ENCODE measurements around the gene NOXA1. TPM values are rescaled to one million over a fixed set of nuclear protein-coding genes. Genes with fewer than 3 reads are reported as not detected.

Gene NOXA1
- total RNA-seq, 1 experiment from 2014 or later: 0.28 TPM

- no peak for TF ChIP-seq EZH2 (IDR thresholded peaks at IDR 0.05; ENCODE audit: borderline replicate concordance, low read depth, low read length, poor library complexity, severe bottlenecking)
- TF ChIP-seq, protein P1, sequence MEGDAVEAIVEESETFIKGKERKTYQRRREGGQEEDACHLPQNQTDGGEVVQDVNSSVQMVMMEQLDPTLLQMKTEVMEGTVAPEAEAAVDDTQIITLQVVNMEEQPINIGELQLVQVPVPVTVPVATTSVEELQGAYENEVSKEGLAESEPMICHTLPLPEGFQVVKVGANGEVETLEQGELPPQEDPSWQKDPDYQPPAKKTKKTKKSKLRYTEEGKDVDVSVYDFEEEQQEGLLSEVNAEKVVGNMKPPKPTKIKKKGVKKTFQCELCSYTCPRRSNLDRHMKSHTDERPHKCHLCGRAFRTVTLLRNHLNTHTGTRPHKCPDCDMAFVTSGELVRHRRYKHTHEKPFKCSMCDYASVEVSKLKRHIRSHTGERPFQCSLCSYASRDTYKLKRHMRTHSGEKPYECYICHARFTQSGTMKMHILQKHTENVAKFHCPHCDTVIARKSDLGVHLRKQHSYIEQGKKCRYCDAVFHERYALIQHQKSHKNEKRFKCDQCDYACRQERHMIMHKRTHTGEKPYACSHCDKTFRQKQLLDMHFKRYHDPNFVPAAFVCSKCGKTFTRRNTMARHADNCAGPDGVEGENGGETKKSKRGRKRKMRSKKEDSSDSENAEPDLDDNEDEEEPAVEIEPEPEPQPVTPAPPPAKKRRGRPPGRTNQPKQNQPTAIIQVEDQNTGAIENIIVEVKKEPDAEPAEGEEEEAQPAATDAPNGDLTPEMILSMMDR (conservative IDR thresholded peaks at IDR 0.05; ENCODE audit: low read depth, low read length): no peak
- Histone ChIP-seq H3K27ac (ENCODE audit: low read depth, low read length, poor library complexity, severe bottlenecking) (no peak overlapping the region), H3K9me3 (ENCODE audit: low read depth, low read length, poor library complexity, severe bottlenecking) (no peaks in the 10 kb centered on the region), H3K36me3 (ENCODE audit: insufficient read depth, low read length, poor library complexity, severe bottlenecking) (no peaks in the 10 kb centered on the region), H3K4me1 (ENCODE audit: insufficient read depth, low read length, poor library complexity, severe bottlenecking) (no peaks in the 10 kb centered on the region), H3K27me3 (replicated peaks; ENCODE audit: insufficient read depth, low read depth, low read length, poor library complexity) (no peaks in the 10 kb centered on the region), H3K4me3 (ENCODE audit: low read depth, low read length, poor library complexity, severe bottlenecking) (no peak overlapping the region)
- intact Hi-C loops (cut with micrococcal nuclease; ENCODE audit: unreplicated experiment): no loop called here
- ChIA-PET CTCF (interaction anchor here (0.6 kb wide), 1 partner anchor 24 kb away, joined by 4 read pairs; no protein-coding TSS in a partner anchor), POLR2A (ENCODE audit: low non-redundant PET) (no interaction called here)
- no TSS peak for BruUV-seq (replicated peaks)
- no peak for DNase-seq (ENCODE audit: low spot score)
Observed at GRCh38 chr9:137379761-137380161, 43.4 kb upstream of the NOXA1 start.

GRCh38 chr9:137380171-137380570 is 43.0 kb upstream of the NOXA1 start:
- H3K4me1 ChIP-seq (ENCODE audit: insufficient read depth, low read length, poor library complexity, severe bottlenecking): no peaks in the 10 kb centered on the region
- DNase-seq (ENCODE audit: low spot score): no peak
- no TSS peak for BruUV-seq (replicated peaks)
- intact Hi-C loops (cut with micrococcal nuclease; ENCODE audit: unreplicated experiment): no loop called here
- TF ChIP-seq EZH2 (IDR thresholded peaks at IDR 0.05; ENCODE audit: borderline replicate concordance, low read depth, low read length, poor library complexity, severe bottlenecking): no peak
- TF ChIP-seq, protein P1 (conservative IDR thresholded peaks at IDR 0.05; ENCODE audit: low read depth, low read length): no peak
- no peaks in the 10 kb centered on the region for H3K27me3 ChIP-seq (replicated peaks; ENCODE audit: insufficient read depth, low read depth, low read length, poor library complexity)
- no peaks in the 10 kb centered on the region for H3K36me3 ChIP-seq (ENCODE audit: insufficient read depth, low read length, poor library complexity, severe bottlenecking)
- no peak overlapping the region for H3K4me3 ChIP-seq (ENCODE audit: low read depth, low read length, poor library complexity, severe bottlenecking)
- POLR2A ChIA-PET (ENCODE audit: low non-redundant PET): no interaction called here
- no peaks in the 10 kb centered on the region for H3K9me3 ChIP-seq (ENCODE audit: low read depth, low read length, poor library complexity, severe bottlenecking)
- no peak overlapping the region for H3K27ac ChIP-seq (ENCODE audit: low read depth, low read length, poor library complexity, severe bottlenecking)
- CTCF ChIA-PET: interaction anchor here (0.6 kb wide), 1 partner anchor 23 kb away, joined by 4 read pairs; no protein-coding TSS in a partner anchor

GRCh38 chr9:137380606-137381005 is 42.6 kb upstream of the NOXA1 start:
- TF ChIP-seq, protein P1 (conservative IDR thresholded peaks at IDR 0.05; ENCODE audit: low read depth, low read length): no peak
- no peak for TF ChIP-seq EZH2 (IDR thresholded peaks at IDR 0.05; ENCODE audit: borderline replicate concordance, low read depth, low read length, poor library complexity, severe bottlenecking)
- POLR2A ChIA-PET (ENCODE audit: low non-redundant PET): no interaction called here
- Histone ChIP-seq H3K27me3 (replicated peaks; ENCODE audit: insufficient read depth, low read depth, low read length, poor library complexity) (no peaks in the 10 kb centered on the region), H3K36me3 (ENCODE audit: insufficient read depth, low read length, poor library complexity, severe bottlenecking) (no peaks in the 10 kb centered on the region), H3K27ac (ENCODE audit: low read depth, low read length, poor library complexity, severe bottlenecking) (no peak overlapping the region), H3K4me1 (ENCODE audit: insufficient read depth, low read length, poor library complexity, severe bottlenecking) (no peaks in the 10 kb centered on the region), H3K9me3 (ENCODE audit: low read depth, low read length, poor library complexity, severe bottlenecking) (no peaks in the 10 kb centered on the region), H3K4me3 (ENCODE audit: low read depth, low read length, poor library complexity, severe bottlenecking) (no peak overlapping the region)
- DNase-seq (ENCODE audit: low spot score): no peak
- intact Hi-C loops (cut with micrococcal nuclease; ENCODE audit: unreplicated experiment): no loop called here
- no TSS peak for BruUV-seq (replicated peaks)
- CTCF ChIA-PET: no interaction called here
